GM19395 (cell line): Measurements from ENCODE around the gene MTUS2.

Experiments used
- ATAC-seq: cut with Tn5 transposase; IDR thresholded peaks from one replicate; pipeline ENCODE4 v1.9.1; 2021; ENCODE audit warnings: mild to moderate bottlenecking, moderate library complexity; ENCODE audit not compliant: unreplicated experiment

The MTUS2 gene

DNA sequence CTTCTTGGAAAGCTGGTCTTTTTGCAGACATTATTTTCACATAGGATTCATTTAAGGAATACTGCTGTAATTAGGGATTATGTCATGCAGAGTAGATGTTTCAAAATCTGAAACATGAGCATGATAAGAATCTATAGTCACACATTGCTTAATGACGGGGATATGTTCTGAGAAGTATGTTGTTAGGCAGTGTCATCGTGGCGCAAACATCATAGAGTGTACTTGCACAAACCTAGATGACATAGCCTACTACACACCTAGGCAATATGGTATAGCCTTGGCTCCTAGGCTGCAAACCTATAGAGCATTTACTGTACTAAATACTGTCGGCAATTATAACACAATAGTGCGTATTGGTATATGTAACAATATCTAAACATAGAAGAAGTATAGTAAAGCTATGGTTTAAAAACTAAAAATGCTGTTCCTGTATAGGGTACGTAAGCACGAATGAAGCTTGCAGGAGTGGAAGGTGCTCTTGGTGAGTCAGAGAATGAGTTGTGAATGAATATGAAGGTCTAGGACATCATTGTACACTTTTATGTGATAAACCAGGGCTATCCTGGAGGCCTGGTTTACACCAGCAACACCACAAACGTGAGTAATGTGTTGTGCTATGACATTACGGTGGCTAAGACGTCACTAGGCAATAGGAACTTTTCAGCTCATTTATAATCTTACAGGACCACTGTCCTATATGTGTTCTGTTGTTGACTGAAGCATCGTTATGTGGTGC is 283.1 kb downstream of the MTUS2 start:
- no peak for ATAC-seq

DNA sequence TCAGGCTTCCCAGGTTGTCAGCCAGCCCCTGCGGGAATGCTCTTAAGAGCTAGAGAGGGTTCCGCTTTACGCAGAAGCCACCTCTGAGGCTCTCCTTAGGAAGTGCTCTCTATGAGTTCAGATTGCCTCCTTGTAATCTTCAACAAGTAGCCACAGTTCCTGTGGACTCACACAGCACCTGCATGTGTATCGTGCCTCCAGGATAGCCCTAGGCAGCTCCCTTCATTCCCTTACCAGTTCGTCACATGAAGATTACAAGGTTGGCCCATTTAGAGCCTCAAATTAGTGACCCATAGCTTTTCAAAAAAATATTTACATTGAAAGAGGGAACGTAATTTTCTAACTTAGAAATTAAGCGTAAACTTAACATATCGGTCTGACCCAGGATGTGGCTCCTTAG is 284.3 kb downstream of the MTUS2 start:
- no peak for ATAC-seq

DNA sequence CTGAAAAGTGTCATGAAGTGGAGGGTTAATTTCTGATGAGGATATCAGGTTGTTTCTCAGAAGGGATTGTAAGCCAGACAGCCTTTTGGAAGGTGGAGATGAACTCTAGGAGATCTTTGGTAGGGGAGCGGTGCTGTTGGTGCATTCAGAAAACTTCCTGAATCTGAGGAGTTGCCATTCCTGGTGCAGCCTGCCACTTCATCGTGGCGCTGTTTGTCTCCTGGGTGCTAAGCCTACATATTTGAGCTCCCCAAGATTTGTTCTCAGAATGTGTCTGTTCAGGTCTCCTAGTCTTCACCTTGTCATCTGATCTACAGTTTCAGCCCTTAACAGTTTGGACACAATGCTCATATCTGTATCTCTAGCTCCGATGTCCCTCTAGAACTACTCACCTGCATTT is 285.6 kb downstream of the MTUS2 start:
- ATAC-seq, result no peak

DNA sequence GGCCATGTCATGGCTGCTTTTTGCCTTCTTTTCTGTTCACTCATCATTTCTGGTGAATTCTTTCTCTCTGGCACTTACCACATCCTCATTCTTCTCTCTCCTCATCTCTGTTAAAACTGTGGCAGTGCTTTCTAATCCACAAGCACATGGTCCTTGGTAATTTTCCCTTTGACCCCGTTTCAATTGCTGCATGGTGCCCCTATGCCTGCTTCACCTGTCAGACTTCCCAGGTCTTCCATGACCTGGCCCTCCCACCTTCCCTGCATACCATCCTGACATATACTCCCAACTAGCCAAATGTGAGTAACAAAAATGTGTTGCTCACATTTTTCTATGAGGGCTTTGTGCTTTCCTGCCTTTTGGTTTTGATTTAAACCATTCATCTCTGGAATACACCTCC is 286.5 kb downstream of the MTUS2 start:
- no peak for ATAC-seq

DNA sequence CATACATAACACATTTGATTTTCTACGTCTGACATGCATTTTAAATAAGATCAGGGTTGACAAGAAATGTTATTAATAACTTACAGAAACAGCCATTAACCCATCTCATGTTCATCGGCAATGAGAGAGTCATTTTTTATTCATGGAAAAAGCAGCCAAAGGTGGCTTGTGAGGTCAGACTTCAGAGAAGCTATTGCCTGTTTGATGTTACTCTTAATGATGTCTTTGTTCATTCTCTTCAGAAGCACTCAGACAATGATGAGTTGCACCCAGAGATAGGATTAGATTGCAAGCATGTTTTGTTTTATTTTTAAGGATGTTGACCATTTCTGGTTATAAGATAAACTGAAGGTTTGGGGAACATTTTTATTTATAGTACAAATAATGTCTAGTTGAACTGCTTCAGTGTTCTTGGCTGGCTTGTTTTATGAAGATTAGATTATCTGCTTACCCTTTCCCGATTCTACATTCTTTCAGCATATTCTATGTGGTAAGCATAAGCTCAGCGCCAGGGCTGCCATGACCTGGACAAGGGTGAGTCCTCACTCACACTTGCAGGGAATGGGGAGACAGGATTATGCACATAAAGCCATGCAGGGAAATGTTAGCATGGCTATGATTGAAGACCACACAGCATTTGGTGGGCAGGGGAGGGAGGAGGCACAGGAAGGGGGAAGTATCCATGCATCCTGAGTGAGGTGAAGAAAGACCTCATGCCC is 288.1 kb downstream of the MTUS2 start:
- no peak for ATAC-seq

DNA sequence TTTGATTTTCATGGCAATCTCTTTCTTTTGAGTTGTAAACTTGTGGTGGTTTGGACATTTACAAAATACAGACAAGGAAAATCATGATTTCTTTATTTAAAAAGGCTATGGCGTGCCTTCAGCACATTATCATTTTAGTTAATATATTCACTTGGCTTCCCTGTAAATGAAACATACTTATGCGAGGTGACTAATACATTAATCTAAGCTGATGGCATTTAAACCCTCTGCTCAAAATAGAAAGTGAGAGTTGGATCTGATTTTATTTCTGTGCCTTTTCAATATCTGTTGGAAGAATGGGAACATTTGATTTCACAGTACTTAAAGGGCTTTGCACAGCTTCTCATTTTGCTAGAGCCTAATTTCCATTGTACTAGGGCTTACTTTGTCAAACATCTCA is 289.8 kb downstream of the MTUS2 start:
- no peak for ATAC-seq

DNA sequence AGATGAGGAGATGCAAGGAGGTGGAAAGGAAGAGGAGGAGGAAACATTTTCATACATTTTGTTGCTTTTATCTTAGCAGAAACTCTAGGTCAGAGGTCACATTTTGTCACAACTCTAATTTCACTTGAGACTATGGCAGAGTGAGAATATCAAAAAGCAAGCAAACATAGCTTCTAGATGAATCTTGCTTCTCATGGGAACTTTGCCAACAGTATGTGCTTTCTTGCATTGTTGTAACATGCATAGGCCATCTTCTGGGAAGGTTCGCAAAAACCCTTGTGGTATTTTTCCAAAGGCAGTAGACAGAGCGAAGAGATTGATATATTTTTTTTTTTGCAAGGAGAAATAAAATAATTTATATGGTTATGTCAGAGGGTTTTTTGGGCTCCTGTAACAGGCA is 291.3 kb downstream of the MTUS2 start:
- ATAC-seq, result no peak

DNA sequence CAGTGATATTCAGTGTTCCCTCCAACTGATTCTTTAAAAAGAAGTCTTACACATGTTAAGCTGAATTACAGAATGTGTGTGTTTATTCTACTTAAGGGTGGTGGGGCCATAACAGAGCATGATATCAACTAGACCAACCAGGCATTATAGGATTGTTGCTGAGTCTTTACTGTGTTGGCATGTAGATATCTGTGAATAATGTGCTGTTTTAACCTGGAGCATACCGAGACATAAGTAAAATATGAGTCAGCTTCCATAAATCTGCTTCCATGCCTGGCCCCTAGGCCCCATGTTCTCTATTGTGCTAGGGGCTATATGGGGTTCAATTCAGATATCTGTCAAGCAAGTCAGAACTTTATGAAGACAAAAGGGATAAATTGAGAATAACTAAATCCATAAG is 295.7 kb downstream of the MTUS2 start:
- ATAC-seq, result no peak

DNA sequence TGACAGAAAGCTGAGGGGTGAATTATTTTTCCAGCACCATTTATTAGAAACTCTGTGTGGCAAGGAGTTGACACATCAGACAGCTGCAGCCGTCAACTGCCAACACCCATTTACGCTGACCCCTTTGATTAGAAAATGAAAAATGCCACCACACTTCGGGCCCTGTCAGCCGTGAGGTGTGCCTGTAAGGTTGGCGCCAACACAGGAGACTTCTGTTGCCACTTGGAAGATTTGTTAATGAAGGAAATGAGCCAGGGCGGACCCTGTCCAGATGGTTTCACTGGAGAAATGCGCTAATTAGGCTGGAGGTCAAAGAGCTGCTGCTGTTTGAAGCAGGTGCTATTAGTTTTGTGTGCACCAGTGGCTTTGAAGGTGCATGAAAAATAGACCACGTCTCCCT is 297.5 kb downstream of the MTUS2 start:
- no peak for ATAC-seq

DNA sequence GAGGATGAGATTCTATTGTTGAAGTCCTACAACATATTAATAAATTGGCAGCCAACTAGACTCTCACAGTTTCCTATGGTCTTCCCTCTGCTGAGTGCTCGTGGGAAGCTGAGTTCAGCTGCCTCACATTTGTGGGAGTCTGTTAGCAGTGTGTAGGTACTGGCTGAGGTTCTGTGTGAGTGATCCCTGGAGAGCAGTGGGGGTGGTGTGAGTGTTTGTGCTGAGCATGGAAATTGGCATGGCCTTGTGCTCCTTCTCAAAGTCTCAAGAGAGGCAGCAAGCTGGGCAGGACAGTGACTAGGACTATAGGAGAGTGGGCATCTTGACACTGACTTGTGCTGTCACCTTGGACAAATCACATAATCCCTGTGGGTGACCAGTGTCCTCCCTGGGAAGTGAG is 298.3 kb downstream of the MTUS2 start:
- ATAC-seq, result no peak

DNA sequence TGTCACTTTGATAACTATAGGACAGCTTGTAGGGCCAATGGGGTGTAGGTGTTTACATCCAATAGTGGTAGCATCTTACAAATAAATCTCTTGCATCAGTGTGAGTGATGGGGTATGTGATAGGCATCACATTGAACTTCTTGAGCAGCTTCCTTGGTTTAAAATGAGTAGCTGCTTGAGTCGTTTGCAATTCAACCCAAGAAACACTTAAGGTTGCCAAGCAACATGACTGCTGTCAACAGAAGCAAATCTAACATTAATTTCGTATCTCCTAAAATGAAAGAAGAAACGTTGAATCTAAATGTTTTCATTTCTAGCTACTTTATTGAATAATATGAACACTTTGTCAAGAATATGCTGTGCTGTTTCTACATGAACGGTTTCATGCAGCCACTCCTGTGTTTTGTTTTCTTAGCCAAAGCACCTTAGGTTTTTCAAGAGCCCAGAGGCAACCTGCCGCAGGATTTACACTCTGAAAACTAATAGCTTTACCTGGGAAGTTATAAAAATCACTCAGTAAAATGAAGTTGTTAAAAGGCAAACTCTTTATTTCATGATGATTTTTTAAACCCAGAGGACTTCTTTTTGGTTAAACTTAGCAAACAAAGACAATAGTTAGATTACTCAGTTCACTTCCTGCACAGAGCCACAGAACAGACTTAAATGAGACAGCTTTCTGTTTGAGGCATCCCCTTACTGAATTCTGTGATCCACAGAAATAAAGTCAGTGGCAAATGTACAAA is 305.2 kb downstream of the MTUS2 start:
- peak; percentile 72 for ATAC-seq

DNA sequence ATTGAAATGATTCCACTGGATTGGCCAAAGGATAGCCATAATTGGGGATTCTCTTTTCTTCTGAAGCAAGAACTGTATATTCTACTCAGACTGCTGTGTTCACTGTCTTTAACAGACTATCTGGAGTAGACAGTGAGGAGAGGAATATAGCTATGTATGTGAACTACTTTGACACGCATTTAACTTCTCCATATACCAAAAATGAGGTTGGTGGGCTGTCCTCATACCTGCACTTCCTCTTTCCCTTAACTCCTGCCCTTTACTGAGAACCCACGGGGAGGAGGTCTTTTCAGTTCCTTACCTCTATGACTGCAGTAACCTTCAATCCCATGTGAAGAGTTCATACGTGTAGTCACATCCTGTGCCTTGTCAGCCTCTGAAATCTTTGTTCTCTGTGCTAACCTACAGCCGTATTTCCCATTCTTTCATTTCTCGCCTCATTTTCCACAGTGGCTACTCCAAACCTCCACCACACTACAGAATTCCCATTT is 305.8 kb downstream of the MTUS2 start:
- peak; percentile 82 for ATAC-seq

DNA sequence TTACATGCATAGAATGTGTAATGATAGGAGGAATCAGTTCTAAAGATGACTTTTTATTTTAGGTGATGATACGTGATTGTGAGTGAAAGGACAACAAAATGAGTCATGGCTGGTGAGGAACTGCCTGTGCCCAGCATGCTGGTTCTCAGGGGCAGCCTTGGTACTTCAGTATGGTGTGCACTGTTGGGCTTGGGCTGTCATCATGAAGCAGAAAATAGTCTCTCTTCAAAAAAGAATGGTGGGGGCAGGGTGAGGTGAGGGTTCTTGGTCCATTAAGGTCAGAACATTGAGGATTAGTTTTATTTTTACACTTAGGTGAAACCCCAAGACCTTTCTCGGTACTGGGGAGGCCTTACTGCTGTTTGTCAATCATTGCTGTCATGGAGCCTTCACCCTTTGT is 309.5 kb downstream of the MTUS2 start:
- no peak for ATAC-seq

DNA sequence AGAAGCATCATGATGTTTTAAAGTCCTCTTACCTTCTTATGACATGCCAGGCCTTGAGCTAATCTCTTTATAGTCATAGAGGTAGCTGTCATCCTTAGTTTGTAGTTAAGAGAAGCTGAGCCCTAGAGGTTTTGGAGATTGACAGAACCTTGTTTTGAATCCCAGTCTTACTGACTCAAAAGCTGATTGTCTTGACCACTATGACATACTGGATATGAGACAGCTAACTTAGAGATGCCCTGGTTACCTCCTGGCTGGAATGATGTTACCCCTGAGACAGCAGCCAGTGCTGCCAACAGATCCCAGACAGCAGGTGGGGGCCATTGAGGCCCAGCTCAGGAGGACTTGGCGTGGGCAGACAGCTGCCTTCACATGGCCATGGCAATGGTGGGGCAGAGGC is 311.0 kb downstream of the MTUS2 start:
- no peak for ATAC-seq

DNA sequence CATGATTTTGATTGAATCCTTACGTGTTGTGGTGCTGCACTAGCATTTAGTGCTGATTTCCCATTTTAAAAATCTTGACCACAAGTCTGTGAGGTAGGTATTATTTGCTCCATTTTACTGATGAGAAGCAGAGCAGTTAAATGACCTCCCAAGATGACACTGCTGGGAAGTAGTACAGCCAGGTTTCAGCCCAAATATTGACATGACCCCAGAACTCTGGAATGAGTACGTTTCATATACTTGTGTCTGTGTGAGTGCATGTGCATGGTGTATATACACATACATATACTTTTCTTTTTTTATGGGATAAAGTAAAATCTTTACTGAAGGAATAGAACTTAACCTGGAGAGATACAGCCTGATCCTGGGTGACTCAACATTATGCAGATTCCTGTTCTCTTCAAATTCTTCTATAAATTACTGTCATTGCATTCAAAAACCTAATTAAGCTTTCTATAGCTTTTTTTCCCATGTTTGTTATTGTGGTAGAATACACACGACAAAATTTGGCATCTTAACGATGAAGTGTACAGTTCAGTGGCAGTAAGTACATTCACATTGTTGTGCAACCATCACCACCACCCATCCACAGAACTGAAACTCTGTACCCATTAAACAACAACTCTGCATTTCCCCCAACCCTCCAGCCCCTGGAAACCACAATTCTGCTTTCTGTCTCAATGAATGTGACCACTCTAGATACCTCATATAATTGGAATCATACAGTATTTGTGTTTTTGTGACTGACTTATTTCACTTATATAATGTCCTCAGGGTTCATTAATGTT is 311.9 kb downstream of the MTUS2 start:
- no peak for ATAC-seq

DNA sequence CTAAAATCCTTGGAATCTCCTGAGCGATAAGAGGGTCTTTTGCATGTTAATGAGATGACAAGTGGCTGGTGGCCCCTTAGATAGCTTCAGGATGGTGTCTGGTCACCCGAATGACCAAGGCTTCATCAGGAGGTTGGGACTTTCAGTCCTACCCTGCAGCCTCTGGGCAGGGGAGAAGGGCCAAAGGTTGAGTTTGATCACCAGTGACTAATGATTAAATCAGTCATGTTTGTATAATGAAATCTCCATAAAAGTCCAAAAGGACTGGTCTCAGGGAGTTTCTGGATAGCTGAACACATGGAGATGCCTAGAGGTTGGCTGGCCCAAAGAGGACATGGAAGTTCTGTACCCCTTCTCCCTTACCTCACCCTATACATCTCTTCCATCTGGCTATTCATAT is 316.2 kb downstream of the MTUS2 start:
- ATAC-seq, result no peak

DNA sequence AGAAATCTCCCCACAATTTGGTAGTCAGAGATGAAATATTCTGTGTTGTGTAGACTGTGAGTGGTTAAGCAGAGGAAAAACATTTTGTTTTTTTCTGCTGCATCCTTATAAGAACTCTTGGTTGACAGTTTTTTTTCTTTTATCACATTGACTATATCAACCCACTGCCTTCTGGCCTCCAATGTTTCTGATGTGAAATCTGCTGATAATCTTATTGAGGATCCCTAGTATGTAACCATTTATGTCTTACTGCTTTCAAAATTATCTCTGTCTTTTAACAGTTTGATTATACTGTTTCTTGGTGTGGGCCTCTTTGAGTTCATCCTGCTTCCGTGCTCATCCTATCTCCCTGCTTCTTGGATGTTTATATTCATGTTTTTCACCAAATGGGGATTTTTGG is 316.9 kb downstream of the MTUS2 start:
- no peak for ATAC-seq

DNA sequence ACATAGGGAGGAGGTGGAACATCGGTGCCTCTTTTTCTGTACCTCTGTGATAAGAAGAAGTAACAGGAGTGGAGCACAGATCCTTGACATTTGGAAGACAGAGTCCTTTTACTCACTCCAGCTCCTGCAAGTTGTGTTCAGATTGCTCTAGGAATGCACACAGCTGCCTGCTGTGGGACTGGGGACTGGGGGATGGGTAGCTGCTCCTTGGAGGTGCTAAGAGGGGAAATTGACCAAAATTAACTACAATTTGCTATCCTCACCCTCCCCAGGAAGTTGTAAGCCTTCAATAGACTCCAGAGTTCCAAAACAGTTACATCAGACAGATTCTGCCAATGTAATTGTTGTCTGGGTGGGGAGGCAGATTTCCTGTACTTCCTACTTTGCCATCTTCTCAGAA is 317.9 kb downstream of the MTUS2 start:
- no peak for ATAC-seq

DNA sequence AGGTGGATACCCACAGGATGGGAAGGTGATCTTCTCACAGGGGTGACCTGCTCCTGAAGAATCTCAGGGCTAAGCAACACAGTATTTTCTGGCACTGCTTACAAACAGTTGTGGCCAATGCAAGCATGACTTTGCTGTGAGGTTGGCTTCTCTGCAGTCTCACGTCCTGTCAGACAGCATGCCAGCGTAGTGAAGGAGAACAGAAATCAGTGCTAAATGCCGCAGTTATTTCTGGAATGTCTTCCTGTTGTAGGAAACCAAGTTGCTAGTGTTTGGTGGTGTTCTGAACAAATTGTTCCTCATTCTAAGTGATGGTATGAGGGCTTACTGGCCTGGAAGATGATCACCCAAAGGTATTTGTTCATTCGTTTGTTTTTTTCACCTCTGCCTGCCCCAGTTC is 320.1 kb downstream of the MTUS2 start:
- ATAC-seq, result no peak

DNA sequence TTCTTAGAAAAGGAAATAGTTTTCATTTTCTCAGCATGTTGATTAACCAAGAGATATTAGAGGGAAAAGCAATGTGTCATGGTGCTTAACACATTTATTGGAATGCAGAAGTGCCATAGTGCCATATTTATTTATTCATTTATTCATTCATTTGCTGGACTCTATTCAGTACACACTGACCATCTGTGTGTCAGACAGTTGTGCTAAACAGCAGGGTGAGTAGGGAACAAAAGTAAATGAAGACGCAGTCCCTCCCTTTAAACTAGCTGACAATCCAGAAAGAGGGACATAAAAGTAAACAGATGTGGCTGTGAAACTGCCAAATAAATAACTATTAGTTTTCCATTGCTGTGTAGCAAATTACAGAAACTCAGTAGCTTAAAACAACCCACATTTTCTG is 323.7 kb downstream of the MTUS2 start:
- no peak for ATAC-seq

DNA sequence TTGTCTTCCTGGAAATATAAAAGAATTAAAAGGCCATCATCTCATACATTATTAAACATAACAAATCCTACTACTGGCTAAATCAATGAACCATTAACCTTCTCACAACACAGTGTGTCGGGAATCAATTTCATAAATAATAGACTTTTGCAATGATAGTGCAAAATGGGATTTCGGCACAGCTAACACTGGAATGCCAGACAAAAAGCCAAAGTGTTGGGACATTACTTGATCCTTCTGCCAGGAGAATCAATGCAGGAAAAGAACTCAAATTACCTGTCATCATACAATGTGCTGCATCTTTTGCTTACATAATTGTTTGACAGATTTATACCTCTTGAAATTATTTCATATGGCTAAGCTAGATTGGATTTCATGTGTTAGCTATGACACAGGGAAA is 334.3 kb downstream of the MTUS2 start:
- ATAC-seq, result no peak
